Mesenteric fat pad (tissue), 1 donor: Measurements from ENCODE around the gene TLCD5. TPM values are rescaled to one million over a fixed set of nuclear protein-coding genes. Genes with fewer than 3 reads are reported as not detected.

Source experiments
- DNase-seq: peaks from one replicate; pipeline ENCODE4 v3.0.0-alpha.2; 2020; ENCODE audit warnings: low spot score
- total RNA-seq: library from RNA; stranded (reverse); fragmentation: NEBNext Ultra II Directional; extraction: Animal tissue kit (Norgen Biotek cat#: 25700); gene quantifications from one replicate; pipeline ENCODE4 v1.2.1, GENCODE V29; 2021
- donor health status: DM: yes; HTN: yes; CAD: no.

The TLCD5 gene
- total RNA-seq, 1 donor from 2014 or later = 2.2 TPM

DNA sequence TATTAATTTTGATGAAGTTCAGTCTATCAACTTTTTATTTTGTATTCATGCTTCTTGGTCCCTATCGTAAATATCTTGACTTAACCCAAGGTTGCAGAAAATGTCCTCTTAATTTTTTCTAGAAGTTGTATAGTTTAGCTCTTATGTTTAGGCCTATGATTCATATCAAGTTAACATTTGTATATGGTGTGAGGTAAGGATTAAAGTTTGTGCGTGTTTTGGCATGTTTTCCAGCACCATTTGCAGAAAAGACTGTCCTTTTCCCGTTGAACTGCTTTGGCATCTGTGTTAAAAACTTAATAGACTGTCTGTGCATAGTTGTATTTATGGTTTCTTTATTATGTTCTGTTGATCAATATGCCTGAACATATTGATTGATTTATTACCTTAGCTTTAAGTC lies 53.4 kb downstream of the TLCD5 start:
- DNase-seq = no peak

DNA sequence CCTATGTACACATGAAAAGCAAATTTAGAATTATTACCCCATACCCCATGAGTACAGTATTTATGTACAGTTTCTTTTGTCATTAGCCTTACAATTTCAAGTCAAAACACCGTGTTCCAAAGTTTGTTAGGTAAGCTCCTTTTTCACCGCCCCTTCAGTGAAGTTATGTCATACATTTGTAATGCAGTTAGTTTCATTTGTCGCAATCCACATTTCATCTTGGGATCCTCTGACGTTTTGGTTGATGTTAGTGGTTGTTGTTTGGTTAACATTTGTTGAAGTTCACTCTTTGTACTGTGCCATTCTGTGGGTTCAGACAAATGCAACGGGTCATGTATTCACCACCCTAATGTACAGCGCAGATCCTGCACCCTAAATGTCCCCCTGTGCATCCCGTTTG lies 56.3 kb downstream of the TLCD5 start:
- DNase-seq = no peak

Other genes with a start within 250 kb of the TLCD5 start
- 1.3 TPM for gene TRIM29, start 187.2 kb upstream of the TLCD5 start, total RNA-seq
- 68.4 TPM for gene OAF, start 114.3 kb upstream of the TLCD5 start, total RNA-seq
- 0.19 TPM for gene POU2F3, start 85.2 kb upstream of the TLCD5 start, total RNA-seq
- 75.5 TPM for gene ARHGEF12, start 11.1 kb downstream of the TLCD5 start, total RNA-seq
- gene GRIK4, start 186.4 kb downstream of the TLCD5 start, total RNA-seq = 0.10 TPM